Measurements from ENCODE around the gene NLGN1. TPM values are rescaled to one million over a fixed set of nuclear protein-coding genes. Genes with fewer than 3 reads are reported as not detected.
"Not testable (repeated sequence)": the region's sequence is repeated elsewhere in the genome, so short reads cannot be mapped to it uniquely, and the experiment has no call there.

NLGN1 gene
- total and polyA plus RNA-seq, 7 experiments from 2014 or later, result not detected

DNA sequence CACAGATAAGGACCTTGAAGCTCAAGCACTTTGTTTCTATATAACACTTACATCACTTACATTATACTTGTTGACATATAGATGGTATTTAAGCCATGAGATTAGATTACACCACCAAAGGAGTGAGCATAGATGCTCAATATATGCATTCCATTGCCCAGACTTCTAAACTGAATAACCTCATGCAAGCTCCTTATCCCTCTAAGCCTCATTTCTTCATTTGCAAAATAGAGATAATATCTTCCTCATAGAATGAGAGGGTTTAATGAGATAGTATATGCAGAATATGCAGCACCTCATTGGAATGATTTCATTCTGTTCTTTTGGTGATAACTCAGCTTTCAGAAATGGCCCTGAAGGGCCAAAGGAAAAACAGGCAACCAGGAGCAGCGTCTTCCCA lies 18.5 kb downstream of the NLGN1 start:
- H3K36me3 ChIP-seq (ENCODE audit: control insufficient read depth in 2 of 3, insufficient read depth in 3 of 3, low read length in 3 of 3), result no peaks in the 10 kb centered on the region
- no peaks in the 10 kb centered on the region for H3K9me3 ChIP-seq (ENCODE audit: control insufficient read depth in 2 of 3, low read length in 3 of 3)
- Mint-ChIP-seq H3K36me3 (no peaks in the 10 kb centered on the region), H3K4me1 (no peaks in the 10 kb centered on the region), H3K27me3 (no peaks in the 10 kb centered on the region), H3K4me3 (no peak overlapping the region), H3K27ac (no peak overlapping the region), H3K9me3 (peaks cover 0 to 14% (median 0%) of the 10 kb centered on the region in 11 donors)
- ChIA-PET POLR2A (no interaction called here), CTCF (no interaction called here)
- intact Hi-C loops (cut with micrococcal nuclease), result no loop called here
- no peaks in the 10 kb centered on the region for H3K27me3 ChIP-seq (ENCODE audit: control insufficient read depth in 2 of 2, insufficient read depth in 2 of 2, low read length in 2 of 2)
- no peaks in the 10 kb centered on the region for H3K4me1 ChIP-seq (ENCODE audit: control insufficient read depth in 2 of 2, insufficient read depth in 2 of 2, low read length in 2 of 2)
- H3K4me3 ChIP-seq (ENCODE audit: low read length), result no peak overlapping the region
- no peak for DNase-seq
- no peak overlapping the region for H3K27ac ChIP-seq (ENCODE audit: low read depth, low read length)
- no peak for ATAC-seq

- no peak overlapping the region for H3K27ac ChIP-seq (ENCODE audit: low read depth, low read length)
- H3K4me1 Mint-ChIP-seq, result no peaks in the 10 kb centered on the region
- H3K9me3 Mint-ChIP-seq, result peaks cover 0 to 34% (median 24%) of the 10 kb centered on the region in 11 donors
- ATAC-seq (no peak), DNase-seq (no peak)
- no peak overlapping the region for H3K4me3 Mint-ChIP-seq
- intact Hi-C loops (cut with micrococcal nuclease), result no loop called here
- H3K36me3 ChIP-seq (ENCODE audit: control insufficient read depth in 2 of 3, insufficient read depth in 3 of 3, low read length in 3 of 3), result no peaks in the 10 kb centered on the region
- no peak overlapping the region for H3K27ac Mint-ChIP-seq
- peaks cover 0 to 5% (median 0%) of the 10 kb centered on the region in 5 donors for H3K27me3 Mint-ChIP-seq
- no peaks in the 10 kb centered on the region for H3K4me1 ChIP-seq (ENCODE audit: control insufficient read depth in 2 of 2, insufficient read depth in 2 of 2, low read length in 2 of 2)
- no peak overlapping the region for H3K4me3 ChIP-seq (ENCODE audit: low read length)
- no peaks in the 10 kb centered on the region for H3K27me3 ChIP-seq (ENCODE audit: control insufficient read depth in 2 of 2, insufficient read depth in 2 of 2, low read length in 2 of 2)
- POLR2A ChIA-PET, result no interaction called here
- CTCF ChIA-PET, result no interaction called here
- peaks cover 0 to 7% (median 0%) of the 10 kb centered on the region in 3 experiments for H3K9me3 ChIP-seq (ENCODE audit: control insufficient read depth in 2 of 3, low read length in 3 of 3)
- no peaks in the 10 kb centered on the region for H3K36me3 Mint-ChIP-seq
Measured at GRCh38 chr3:173429076-173429475, 31.5 kb downstream of the NLGN1 start.

DNA sequence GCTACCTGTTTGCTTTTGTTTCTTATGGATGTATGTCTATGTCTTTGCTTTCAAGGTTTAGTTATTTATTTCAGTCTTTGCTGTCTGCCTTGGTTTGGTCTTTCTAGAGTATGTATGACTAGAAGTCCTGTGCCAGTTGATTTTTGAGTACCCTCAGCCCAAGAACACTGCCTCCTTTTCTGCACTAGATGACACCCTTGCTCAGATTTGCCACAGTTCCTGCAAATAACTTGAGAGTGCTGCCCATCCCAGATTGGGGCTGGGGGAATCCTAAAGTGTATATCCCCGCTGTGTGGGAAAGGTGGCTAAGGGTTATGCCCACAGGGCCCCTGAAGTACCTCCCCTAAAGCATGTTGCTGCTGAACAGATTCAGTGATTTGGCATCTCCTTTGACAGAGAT lies 32.0 kb downstream of the NLGN1 start:
- peaks cover 0 to 34% (median 23%) of the 10 kb centered on the region in 11 donors for H3K9me3 Mint-ChIP-seq
- ChIA-PET CTCF (no interaction called here), POLR2A (no interaction called here)
- no peaks in the 10 kb centered on the region for H3K27me3 ChIP-seq (ENCODE audit: control insufficient read depth in 2 of 2, insufficient read depth in 2 of 2, low read length in 2 of 2)
- H3K36me3 ChIP-seq (ENCODE audit: control insufficient read depth in 2 of 3, insufficient read depth in 3 of 3, low read length in 3 of 3), result no peaks in the 10 kb centered on the region
- H3K36me3 Mint-ChIP-seq, result no peaks in the 10 kb centered on the region
- no peak overlapping the region for H3K27ac ChIP-seq (ENCODE audit: low read depth, low read length)
- H3K4me1 Mint-ChIP-seq, result no peaks in the 10 kb centered on the region
- no peak for DNase-seq
- peaks cover 0 to 5% (median 0%) of the 10 kb centered on the region in 5 donors for H3K27me3 Mint-ChIP-seq
- intact Hi-C loops (cut with micrococcal nuclease), result no loop called here
- H3K4me3 ChIP-seq (ENCODE audit: low read length), result no peak overlapping the region
- H3K4me3 Mint-ChIP-seq, result peak overlapping the region in 1 of 10 donors; percentile 13
- no peaks in the 10 kb centered on the region for H3K4me1 ChIP-seq (ENCODE audit: control insufficient read depth in 2 of 2, insufficient read depth in 2 of 2, low read length in 2 of 2)
- no peak for ATAC-seq
- peaks cover 0 to 7% (median 0%) of the 10 kb centered on the region in 3 experiments for H3K9me3 ChIP-seq (ENCODE audit: control insufficient read depth in 2 of 3, low read length in 3 of 3)
- H3K27ac Mint-ChIP-seq, result no peak overlapping the region

DNA sequence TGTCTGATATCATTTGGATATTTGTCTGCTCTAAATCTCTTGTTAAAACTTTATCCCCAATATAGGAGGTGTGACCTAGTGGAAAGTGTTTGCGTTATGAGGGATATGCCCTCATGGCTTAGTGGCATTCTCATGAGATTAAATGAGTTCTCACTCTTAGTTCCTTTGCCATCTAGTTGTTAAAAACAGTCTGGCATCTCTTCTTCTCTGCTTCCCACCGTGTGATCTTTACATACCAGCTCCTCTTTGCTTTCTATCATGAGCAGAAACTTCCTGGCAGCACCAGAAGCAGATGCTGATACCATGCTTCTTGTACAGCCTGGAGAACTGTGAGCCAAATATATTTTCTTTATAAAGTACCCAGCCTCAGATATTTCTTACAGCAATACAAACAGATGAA lies 33.0 kb downstream of the NLGN1 start:
- POLR2A ChIA-PET, result no interaction called here
- Mint-ChIP-seq H3K9me3 (peaks cover 0 to 34% (median 19%) of the 10 kb centered on the region in 11 donors), H3K4me3 (no peak overlapping the region), H3K27me3 (peaks cover 0 to 5% (median 0%) of the 10 kb centered on the region in 5 donors), H3K27ac (no peak overlapping the region), H3K36me3 (no peaks in the 10 kb centered on the region), H3K4me1 (no peaks in the 10 kb centered on the region)
- peaks cover 0 to 7% (median 0%) of the 10 kb centered on the region in 3 experiments for H3K9me3 ChIP-seq (ENCODE audit: control insufficient read depth in 2 of 3, low read length in 3 of 3)
- ATAC-seq (no peak), DNase-seq (no peak)
- no peaks in the 10 kb centered on the region for H3K36me3 ChIP-seq (ENCODE audit: control insufficient read depth in 2 of 3, insufficient read depth in 3 of 3, low read length in 3 of 3)
- CTCF ChIA-PET, result no interaction called here
- intact Hi-C loops (cut with micrococcal nuclease), result no loop called here
- no peaks in the 10 kb centered on the region for H3K27me3 ChIP-seq (ENCODE audit: control insufficient read depth in 2 of 2, insufficient read depth in 2 of 2, low read length in 2 of 2)
- H3K4me1 ChIP-seq (ENCODE audit: control insufficient read depth in 2 of 2, insufficient read depth in 2 of 2, low read length in 2 of 2), result no peaks in the 10 kb centered on the region
- no peak overlapping the region for H3K27ac ChIP-seq (ENCODE audit: low read depth, low read length)
- no peak overlapping the region for H3K4me3 ChIP-seq (ENCODE audit: low read length)

GRCh38 chr3:173439004-173439403 lies 41.5 kb downstream of the NLGN1 start:
- H3K27ac ChIP-seq (ENCODE audit: low read depth, low read length), result no peak overlapping the region
- H3K9me3 ChIP-seq (ENCODE audit: control insufficient read depth in 2 of 3, low read length in 3 of 3), result no peaks in the 10 kb centered on the region
- no peaks in the 10 kb centered on the region for H3K4me1 ChIP-seq (ENCODE audit: control insufficient read depth in 2 of 2, insufficient read depth in 2 of 2, low read length in 2 of 2)
- POLR2A ChIA-PET, result no interaction called here
- Mint-ChIP-seq H3K4me1 (no peaks in the 10 kb centered on the region), H3K36me3 (no peaks in the 10 kb centered on the region), H3K9me3 (peaks cover 0 to 11% (median 0%) of the 10 kb centered on the region in 11 donors), H3K27ac (no peak overlapping the region), H3K4me3 (no peak overlapping the region), H3K27me3 (no peaks in the 10 kb centered on the region)
- no peak overlapping the region for H3K4me3 ChIP-seq (ENCODE audit: low read length)
- CTCF ChIA-PET, result no interaction called here
- H3K36me3 ChIP-seq (ENCODE audit: control insufficient read depth in 2 of 3, insufficient read depth in 3 of 3, low read length in 3 of 3), result no peaks in the 10 kb centered on the region
- intact Hi-C loops (cut with micrococcal nuclease), result no loop called here
- DNase-seq, result no peak
- ATAC-seq, result no peak
- H3K27me3 ChIP-seq (ENCODE audit: control insufficient read depth in 2 of 2, insufficient read depth in 2 of 2, low read length in 2 of 2), result no peaks in the 10 kb centered on the region

GRCh38 chr3:173440514-173440913 lies 43.0 kb downstream of the NLGN1 start:
- Mint-ChIP-seq H3K27me3 (no peaks in the 10 kb centered on the region), H3K36me3 (no peaks in the 10 kb centered on the region), H3K27ac (no peak overlapping the region), H3K4me1 (no peaks in the 10 kb centered on the region), H3K4me3 (no peak overlapping the region), H3K9me3 (peaks cover 0 to 14% (median 0%) of the 10 kb centered on the region in 11 donors)
- Histone ChIP-seq H3K4me1 (ENCODE audit: control insufficient read depth in 2 of 2, insufficient read depth in 2 of 2, low read length in 2 of 2) (no peaks in the 10 kb centered on the region), H3K27me3 (ENCODE audit: control insufficient read depth in 2 of 2, insufficient read depth in 2 of 2, low read length in 2 of 2) (no peaks in the 10 kb centered on the region), H3K9me3 (ENCODE audit: control insufficient read depth in 2 of 3, low read length in 3 of 3) (no peaks in the 10 kb centered on the region), H3K36me3 (ENCODE audit: control insufficient read depth in 2 of 3, insufficient read depth in 3 of 3, low read length in 3 of 3) (no peaks in the 10 kb centered on the region), H3K4me3 (ENCODE audit: low read length) (no peak overlapping the region), H3K27ac (ENCODE audit: low read depth, low read length) (no peak overlapping the region)
- CTCF ChIA-PET, result no interaction called here
- intact Hi-C loops (cut with micrococcal nuclease), result no loop called here
- no peak for ATAC-seq
- POLR2A ChIA-PET, result no interaction called here
- no peak for DNase-seq

- DNase-seq, POLR2A ChIA-PET, H3K27me3 Mint-ChIP-seq: not testable (repeated sequence)
Measured at GRCh38 chr3:173451561-173451960, 54.0 kb downstream of the NLGN1 start.

More at GRCh38 chr3:173451561-173451960, 54.0 kb downstream of the NLGN1 start:
- CTCF ChIA-PET; H3K36me3 Mint-ChIP-seq; H3K36me3 ChIP-seq (ENCODE audit: control insufficient read depth in 2 of 3, insufficient read depth in 3 of 3, low read length in 3 of 3); H3K4me3 Mint-ChIP-seq; intact Hi-C loops (cut with micrococcal nuclease); H3K9me3 ChIP-seq (ENCODE audit: control insufficient read depth in 2 of 3, low read length in 3 of 3); H3K27me3 ChIP-seq (ENCODE audit: control insufficient read depth in 2 of 2, insufficient read depth in 2 of 2, low read length in 2 of 2); H3K4me1 ChIP-seq (ENCODE audit: control insufficient read depth in 2 of 2, insufficient read depth in 2 of 2, low read length in 2 of 2); H3K4me1 Mint-ChIP-seq; H3K27ac Mint-ChIP-seq; H3K4me3 ChIP-seq (ENCODE audit: low read length); H3K27ac ChIP-seq (ENCODE audit: low read depth, low read length); ATAC-seq: not testable (repeated sequence)
- peaks cover 0 to 23% (median 9%) of the 10 kb centered on the region in 11 donors for H3K9me3 Mint-ChIP-seq
